Renal pelvis (tissue), 4 donors: ENCODE data around the gene RREB1. TPM values are rescaled to one million over a fixed set of nuclear protein-coding genes. Genes with fewer than 3 reads are reported as not detected.

Source experiments
- DNase-seq: peaks from one replicate; pipeline ENCODE4 v3.0.0-alpha.2; 2013
- polyA plus RNA-seq, 3 donors: library from polyadenylated mRNA; unstranded; fragments of 120-200 nt; gene quantifications; one replicate each; pipeline ENCODE4 v1.2.1, GENCODE V29; 2013; ENCODE audit not compliant: insufficient read length in 3 of 3

Gene RREB1
- polyA plus RNA-seq, 3 donors: 21.8 to 29.0 (median 27.5) TPM

DNA sequence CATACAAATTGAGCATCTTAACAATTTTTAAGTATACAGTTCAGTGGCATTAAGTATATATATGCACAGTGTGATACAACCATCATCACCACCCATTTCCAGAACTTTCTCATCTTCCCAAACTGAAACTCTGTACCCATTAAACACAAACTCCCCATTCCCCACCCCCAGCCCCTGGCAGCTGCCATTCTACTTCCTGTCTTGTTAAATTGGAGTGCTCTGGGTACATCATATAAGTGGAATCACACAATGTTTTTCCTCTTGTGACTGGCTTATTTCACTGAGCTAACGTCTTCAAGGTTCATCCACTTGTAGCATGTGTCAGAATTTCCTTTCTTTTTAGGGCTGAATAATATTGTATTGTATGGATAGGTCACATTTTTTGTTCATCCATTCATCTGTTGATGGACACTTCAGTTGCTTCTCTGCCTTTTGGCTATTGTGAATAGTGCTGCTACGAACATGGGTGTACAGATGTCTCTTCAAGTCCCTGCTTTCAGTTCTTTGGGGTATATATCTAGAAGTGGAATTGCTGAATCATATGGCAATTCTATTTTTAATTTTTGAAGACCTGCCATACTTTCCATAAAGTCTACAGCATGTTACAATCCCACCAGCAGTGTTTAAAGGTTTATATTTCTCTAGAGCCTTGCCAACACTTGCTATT lies 19.6 kb upstream of the RREB1 start:
- no peak for DNase-seq

DNA sequence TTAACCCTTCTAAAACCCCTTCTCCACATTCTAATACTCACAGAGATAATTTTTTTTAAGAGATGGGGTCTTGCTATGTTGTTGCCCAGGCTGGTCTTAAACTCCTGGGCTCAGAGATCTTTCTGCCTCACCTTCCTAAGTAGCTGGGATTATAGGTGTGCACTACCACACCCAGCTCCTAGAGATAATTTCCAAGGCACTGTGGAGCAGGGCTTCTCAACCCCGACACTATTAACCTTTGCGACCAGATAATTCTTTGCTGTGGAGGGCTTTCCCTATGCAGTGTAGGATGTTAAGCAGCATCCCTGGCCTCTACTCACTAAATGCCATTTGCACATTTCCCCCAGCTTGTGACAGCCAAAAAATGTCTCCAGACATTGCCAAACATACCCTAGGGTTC lies 8.8 kb upstream of the RREB1 start:
- no peak for DNase-seq

DNA sequence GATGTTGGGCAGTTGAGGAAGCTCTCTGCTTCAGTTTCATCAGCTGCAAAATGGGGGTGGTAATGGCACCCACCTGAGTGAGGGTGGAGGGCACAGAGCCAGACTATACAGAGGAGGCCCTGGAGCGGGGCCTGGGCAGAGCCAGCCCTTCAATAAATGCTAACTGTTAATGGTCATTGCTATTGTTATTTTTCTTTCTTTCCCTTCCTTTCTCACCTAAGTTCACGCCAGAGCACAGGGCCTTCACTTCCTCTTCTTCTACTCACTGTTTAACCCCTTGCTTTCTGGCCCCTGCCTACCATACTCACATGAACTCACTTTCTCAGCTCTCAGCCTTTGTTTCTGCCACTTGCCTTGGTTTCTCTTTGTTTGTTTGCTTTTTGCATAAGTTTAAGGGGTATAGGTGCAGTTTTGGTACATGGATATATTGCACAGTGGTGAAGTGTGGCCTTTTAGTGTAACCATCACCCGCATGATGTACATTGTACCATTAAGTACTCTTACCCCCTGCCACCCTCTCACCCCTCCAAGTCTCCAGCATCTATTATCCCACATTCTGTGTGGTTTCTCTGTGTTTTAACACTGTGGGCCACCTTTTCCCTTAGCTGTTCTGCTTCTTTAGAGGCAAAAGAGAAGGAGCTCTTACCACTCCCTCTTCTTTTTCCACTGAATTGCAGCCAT lies 7.5 kb upstream of the RREB1 start:
- DNase-seq: no peak

DNA sequence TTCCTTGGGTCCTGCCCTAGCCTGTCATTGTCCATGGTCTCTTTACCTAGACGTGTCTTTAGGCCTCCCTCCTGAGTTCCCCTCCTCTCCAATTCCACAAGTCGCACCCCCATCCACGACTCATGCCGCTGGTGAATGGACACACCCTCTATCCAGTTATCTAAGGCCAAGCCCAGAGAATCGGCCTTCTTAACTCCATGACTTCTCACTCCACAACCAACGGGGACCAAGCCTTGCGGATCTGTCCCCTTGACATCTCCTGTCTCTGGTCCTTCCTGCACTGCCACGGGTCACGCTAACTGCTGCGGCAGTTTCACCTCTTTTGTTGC lies 7.0 kb upstream of the RREB1 start:
- DNase-seq: no peak

DNA sequence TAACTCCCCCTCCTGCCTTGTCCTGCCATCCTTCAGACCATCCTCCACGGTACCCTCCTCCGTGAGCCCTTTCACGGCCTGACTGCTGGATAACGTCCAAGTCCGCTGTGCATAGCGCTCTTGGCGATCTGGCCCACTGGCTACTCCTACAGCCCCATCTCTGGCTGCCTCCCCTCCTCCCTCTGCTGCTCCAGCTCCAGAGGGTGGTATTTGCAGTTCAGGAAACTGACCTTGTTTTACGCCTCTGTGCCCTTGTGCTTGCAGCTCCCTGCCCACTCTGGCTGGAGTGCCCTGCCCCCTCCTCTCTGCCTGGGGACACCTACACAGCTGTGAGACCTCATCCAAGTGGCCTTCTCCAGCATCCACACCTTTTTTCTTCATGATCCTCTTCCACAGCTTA lies 6.5 kb upstream of the RREB1 start:
- peak; percentile 50 for DNase-seq

DNA sequence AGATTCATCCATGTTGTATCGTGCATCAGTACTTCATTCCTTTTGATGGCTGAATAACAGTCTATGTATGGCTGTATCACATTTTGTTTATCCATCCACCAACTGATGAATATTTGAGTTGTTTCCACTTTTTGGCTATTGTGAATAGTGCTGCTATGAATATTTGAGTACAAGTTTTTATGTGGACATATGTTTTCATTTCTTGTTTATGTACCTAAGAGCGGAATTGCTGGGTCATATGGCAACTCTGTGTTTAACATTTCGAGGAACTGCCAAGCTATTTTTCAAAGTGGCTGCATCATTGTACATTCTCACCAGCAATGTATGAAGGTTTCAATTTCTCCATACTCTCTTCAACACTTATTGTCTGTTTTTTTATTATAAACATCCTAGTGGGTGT lies 3.0 kb upstream of the RREB1 start:
- DNase-seq: no peak

DNA sequence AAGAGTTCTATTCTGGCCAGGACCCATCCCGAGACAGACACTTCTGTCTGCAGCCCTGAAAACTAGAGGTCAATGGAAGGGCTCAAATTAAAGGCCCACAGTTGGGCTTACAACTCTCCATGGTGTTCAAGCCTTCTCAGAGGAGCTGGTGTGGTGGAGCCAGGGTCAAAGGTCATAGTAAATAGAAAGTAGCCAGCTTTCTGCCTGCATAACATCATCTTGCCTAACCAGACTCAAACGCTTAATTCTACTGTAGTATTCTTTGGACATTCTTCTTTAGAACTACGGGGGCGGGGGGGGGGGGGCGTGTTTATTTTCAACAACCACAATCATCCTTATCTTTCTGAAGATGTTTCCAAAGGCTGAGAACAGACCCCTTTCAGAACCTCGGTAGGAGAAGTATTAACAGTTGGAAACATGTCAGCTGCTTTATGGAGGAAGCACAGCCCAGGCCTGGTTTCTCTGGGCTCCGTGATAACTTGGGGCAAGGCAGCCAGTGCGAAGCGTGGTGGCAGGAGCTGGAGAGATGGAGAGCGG lies 1.5 kb upstream of the RREB1 start:
- DNase-seq: no peak

DNA sequence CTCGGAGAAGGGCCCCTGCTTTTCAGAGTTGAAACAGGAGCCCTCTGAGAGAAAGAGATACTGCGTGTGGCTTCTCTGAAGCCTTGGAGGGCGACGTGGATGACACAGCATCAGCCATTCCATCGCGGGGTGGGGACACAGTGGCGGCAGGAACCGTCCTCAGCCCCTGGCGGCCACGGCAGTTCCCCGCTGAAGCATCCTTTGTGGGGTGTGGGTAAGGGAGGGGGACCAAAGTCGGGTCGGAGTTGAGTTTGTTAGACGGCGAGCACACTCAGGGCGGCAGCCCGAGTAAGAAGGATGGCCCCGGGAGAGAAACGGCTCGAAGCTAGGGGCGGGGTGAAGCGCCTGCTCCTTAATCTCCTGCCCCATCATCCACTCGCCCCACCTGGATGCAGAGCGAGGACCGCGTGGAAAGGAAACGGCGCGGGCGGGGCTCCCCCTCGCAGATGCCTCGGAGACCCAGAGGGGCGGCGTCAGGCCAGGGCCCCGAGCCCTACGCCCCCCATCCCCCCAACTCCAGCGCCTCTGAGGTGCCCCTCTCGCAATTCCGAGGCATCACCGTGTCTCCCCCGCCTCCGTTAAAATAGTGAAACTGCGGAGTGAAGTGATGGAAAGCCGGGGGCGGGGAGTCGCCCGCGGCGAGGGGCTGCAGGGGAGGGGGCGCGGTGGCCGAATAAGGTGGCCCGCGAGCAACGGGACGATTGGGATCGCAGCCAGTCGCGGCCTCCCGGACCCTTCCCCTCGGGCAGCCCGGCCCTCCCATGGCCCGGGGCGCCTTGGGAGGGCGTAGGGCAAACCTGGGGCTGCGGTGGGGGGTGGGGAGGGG lies 796 bp upstream of the RREB1 start:
- no peak for DNase-seq

DNA sequence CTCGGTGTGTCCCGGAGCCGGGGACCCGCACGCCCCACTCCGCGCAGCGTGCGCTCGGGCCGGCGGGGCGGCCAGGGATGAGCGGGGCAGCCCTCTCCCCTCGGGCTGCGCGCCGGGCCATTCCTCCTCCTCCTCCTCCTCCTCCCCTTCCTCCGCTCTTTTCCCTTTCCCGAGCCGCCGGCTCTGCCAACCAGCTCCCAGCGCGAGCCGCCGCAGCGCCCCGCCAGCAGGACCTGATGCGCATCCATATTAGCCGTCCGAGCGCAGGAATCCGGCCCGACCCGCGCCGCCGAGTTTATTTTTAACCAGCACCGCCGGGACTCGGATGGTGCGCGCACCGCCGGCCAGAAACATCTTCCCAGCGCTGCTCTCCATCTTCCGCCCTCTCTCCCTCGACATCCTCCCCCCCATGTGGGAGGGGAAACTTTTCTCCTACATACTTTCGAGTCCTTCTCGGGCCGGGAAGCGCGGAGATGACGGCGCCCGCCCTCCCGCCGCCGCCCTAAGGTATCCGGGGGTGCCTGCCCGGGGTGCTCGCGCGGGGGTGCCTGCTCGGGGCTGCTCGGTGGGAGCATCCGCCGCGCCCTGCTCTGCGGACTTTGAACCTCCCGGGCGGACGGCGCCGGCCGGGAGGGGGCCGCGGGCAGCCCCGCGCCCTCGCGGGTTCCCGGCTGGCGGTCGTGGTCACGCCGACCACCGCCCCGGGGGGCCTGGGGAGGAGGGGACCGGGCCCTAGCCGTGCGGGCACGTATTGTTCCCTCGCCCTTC lies 619 bp downstream of the RREB1 start:
- DNase-seq: peak; percentile 58

DNA sequence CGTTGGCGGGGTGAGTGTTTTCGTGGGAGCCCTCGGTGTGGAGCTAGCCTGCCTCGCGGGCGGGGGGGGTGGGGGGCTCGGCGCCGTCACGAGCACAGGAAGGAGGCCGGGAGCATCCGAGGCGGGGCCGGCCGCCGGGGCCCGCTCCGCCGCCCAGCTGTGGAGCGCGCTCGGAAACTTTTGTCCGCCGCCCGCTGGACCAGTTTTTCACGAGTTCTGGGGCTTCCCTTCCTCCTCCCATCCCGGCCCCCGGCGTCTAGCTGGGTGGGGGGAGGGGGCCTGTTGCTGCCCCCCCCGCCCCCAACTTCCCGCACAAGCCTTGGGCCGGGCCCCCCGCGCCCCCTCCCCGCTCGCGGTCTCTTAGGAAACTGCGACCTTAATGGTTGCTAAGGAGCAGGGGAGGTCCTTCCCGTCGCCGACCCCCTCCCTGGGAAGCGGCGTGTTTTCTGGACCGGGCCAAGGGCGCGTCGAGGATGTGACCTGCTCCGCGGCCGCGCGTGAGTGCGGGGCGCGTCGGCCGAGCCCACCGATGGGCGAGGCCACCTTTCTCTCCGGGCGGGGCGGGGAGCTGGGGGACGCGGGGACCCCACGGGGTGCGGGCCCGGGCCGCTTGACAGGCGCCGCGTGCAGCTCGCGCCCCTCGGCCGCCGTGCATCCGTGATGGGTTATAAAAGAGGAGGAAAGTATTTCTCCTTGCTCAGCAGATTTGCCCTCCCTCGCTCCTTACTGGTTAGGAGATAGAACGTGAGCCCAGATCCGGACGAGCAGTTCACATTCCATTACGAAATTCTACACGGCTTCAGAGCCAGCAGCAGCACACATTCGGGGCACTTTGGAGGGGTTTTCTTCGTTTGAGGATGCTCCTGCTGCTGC lies 1.4 kb downstream of the RREB1 start:
- peak; percentile 69 for DNase-seq

DNA sequence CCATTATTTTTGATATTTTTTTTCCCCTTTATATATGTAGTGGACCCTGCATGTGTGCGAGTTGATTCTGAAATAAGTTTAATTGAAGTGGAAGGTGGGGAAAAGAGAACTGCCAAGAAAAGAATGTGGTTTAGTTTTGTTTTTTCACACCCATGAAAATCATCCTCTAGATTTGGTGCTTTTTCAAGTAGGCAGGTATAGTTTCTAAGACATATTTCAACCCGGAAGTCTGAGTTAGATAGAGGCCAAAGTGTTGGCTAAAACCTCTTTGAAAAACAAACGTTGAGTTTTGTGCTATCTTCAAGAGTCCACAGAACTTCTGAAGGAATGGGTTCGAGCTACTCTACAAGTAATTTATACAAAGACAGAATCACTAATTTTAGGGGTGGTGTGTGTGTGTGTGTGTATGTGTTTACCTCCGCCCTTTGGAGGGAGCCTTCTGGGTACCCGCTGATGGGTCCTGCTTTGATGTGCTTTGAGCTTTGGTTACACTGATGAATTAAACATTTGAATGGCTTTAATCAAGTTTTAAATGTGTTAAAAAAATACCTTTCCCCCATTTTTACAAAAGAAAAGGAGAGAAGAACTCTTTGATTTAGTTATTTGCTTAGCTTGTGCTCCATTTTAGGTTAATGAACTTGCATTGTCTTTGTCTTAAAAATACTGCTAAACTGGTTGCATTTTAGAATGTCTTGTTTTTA lies 2.5 kb downstream of the RREB1 start:
- DNase-seq: no peak

DNA sequence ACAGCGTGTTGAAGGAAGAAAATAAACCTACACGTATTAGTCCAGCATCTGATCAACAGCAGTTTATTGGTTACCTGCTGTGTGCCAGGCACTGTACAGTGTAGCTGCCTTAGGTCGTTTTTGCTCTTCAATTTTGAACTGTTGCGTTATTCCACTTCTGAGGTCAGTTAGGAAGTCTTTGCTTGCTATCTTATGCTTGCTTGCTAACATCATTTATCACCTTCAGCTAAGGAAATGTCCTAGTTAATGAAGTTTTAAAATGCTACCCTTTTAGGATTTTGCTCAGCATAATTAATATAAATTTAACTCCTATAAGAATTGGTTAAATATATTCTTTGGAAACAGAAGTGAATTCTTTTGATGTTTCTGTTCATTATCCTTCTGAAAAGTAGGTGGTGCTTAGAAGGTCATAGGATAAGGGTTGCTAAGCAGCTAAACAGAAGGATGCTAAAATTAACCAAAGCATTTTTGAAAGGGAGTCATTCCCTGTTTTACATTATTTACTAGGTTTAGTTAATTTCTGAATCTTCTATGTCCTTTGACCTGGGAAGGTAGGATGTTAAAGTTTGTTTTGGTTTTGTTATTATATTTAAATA lies 3.4 kb downstream of the RREB1 start:
- no peak for DNase-seq

DNA sequence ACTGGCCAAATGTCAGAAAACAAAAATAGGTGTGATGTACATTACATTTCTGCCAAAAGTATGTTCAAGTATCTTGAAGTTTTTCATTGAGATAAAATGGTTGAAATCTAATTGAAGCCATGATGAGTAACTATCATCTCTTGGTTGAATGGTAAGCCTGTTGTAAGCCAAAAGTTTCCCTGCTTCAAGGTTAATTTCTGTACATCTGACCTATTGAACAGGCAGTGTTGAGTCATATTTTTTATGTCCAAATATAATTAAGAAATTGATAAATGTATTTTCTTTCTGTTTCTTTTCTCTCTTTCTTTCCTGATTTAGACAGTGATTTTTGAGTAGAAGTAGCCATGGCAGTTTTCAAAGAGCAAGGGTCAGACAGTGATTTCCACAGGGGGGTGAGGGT lies 4.4 kb downstream of the RREB1 start:
- DNase-seq: no peak

DNA sequence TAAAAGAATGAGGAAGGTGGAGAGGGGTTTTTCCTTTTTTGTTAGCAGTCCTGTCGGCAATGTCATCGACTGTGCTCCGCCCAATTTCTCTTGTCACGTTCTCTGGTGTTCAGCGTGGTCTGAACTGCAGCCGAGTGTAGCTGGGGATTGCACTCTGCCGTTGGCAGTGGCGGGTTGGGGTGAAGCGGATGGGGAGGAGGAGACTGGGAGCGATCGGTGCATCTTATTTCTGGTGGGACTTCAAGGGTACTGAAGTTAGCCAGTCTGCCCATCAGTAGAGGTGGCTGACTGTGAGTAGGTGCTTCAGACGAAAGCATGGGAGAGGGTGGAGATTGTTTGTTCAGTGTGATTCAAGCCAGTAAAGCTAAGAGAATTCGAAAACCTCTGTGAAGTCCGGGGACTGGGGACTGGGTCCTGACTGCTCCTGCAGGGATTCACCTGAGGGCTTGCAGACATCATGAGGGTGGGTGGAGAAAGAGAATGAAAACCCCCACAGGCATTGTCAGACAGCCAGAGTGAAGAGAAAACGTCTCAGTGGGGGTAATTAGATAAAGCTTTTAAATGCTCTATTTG lies 5.1 kb downstream of the RREB1 start:
- DNase-seq: no peak

DNA sequence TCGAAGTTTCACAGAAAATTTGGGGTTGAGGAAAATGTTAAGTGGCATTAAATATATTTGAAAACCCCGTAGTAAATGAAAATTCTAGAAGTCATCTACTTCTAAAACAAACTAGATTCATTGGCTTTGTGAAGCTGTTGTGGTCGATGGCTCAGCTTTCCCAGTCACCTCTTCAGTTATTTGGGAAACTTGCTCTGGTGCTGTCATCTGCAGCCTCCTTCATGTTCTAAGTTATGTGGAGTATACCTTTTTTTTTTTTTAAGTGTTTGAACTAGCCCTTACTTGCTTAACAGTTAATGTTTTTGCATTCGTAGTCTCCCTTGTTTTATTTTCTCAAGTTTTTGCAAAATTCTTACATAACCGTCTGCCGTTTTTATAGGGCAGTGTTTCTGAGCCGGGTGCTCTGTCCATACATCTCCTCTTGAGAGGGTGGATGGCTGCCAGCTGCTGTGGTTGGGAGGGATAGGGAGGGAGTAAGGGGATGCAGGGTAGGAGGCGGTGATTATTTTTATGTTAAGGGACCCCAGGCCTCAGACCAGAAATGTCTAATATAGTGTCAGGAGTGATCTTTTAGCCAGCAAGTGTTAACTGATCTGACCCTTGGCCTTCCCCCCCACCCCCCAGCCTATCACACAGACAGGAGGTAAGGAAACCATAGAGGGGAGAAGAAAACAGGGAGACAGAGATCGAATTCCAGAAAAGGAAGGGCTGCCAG lies 7.1 kb downstream of the RREB1 start:
- no peak for DNase-seq

DNA sequence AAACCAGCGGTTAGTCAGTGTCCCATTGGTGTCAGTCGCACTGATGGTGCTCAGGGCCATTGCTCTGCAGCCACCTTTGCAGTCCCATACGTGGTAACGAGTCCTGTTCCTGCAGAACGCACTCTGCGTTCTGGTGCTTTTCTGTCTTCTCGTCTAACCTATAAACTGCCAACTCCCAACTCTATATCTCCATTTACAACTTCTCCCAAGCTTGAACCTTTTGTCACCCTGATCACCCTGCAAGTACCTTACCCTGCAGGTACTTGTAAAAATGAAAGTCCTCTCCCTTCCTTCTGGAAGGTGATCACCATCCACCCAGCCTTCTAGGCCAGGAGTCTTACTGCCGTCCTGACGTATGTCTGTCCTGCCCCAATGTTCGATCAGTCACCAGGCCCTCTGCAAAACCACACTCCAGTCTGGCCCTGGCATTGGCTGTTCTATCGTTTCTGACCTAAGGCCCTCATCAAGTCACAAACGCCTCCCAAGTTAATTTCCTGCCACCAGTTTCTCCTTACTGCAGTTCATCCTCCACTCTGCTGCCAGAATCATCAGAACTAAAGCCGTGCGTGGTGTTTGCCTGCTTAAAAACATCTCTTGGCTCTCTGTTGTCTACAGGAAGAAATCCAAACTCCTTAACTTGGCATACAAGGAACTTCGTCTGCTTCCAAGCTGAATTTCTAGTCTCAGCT lies 7.9 kb downstream of the RREB1 start:
- DNase-seq: no peak

DNA sequence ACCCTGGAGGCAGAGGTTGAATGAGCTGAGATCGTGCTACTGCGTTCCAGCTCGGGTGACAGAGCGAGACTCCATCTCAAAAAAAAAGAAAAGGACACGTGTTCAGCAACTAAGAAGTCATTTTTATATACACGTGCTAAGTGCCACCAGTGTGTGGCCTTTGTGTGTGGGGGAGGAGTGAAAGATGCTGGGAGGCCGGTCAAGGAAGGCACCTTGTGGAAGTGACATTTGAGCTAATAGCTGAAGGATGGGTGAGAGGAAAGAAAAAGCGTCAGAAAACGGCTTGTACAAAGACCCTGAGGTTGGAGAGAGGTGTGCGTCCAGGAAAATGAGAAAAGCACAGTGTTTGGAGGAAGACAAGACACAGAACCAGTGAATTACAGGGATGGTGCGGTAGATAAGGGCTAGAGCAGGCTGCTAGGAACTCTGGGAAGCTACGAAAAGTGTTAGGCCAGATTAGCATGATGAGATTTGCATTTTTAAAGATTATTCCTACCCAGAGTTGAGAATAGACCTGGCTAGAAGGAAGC lies 11.6 kb downstream of the RREB1 start:
- no peak for DNase-seq

DNA sequence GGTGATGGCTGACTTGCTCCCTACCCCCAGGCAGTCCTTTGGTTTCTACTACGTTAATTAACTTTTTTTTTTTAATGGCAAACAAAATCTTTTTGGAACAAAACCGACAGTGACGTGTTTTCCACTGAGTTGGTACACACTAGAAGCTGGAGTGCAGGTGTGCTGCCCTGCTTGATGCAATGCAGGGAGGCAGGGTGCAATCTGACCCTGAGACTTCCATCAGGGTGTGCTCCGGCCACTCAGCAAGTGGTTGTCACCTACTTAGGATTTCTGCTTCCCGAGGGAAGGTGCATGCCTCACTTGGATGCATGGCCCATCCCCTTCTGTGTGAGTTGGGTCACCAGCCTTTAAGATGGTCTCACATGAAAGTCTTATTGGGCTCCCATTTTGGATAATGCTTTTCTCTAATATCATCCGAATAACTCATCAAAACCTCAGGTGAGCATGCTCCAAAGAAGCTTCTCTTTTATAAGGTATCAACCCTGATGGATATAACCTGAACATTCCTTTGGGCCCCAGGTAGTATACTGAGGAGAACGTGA lies 14.0 kb downstream of the RREB1 start:
- DNase-seq: no peak
